Liver (tissue), 3 donors: ENCODE measurements around the gene SLC38A5.

Source experiments
- CTCF ChIP-seq: fragments of 150-350 bp; IDR thresholded peaks from 2 replicates; pipeline ENCODE4 v1.5.1; 2017; ENCODE audit warnings: improper control_type of control experiment, low read depth, low read length; ENCODE audit not compliant: missing input control
- GABPA ChIP-seq, 2 donors: IDR thresholded peaks in 1 of 2; conservative IDR thresholded peaks in 1 of 2; 2 replicates each; pipeline ENCODE4 v1.6.1; 2016; ENCODE audit warnings: antibody characterized with exemption in 2 of 2, mild to moderate bottlenecking in 1 of 2, moderate library complexity in 1 of 2
- JUND ChIP-seq, 2 donors: IDR thresholded peaks; 2 replicates each; pipeline ENCODE4 v1.6.1; 2016; ENCODE audit warnings: antibody characterized with exemption in 2 of 2
- NR2F2 ChIP-seq: IDR thresholded peaks from 2 replicates; pipeline ENCODE4 v1.6.1; 2016; ENCODE audit warnings: antibody characterized with exemption
- RAD21 ChIP-seq, 2 donors: IDR thresholded peaks; 2 replicates each; pipeline ENCODE4 v1.6.1; 2016; ENCODE audit warnings: antibody characterized with exemption in 2 of 2, mild to moderate bottlenecking in 2 of 2
- RXRA ChIP-seq, 2 donors: IDR thresholded peaks; 2 replicates each; pipeline ENCODE4 v1.6.1; 2017 to 2018; ENCODE audit warnings: antibody characterized with exemption in 2 of 2, mild to moderate bottlenecking in 1 of 2
- TAF1 ChIP-seq: conservative IDR thresholded peaks from 2 replicates; pipeline ENCODE4 v1.6.1; 2016; ENCODE audit warnings: antibody characterized with exemption, mild to moderate bottlenecking
- YY1 ChIP-seq: IDR thresholded peaks from 2 replicates; pipeline ENCODE4 v1.6.1; 2016; ENCODE audit warnings: antibody characterized with exemption, mild to moderate bottlenecking
- TF ChIP-seq, protein P1 (sequence below): IDR thresholded peaks from 2 replicates; pipeline ENCODE4 v1.6.1; 2016; ENCODE audit warnings: antibody characterized with exemption, mild to moderate bottlenecking
- TF ChIP-seq, protein P2 (sequence below): IDR thresholded peaks from 2 replicates; pipeline ENCODE4 v1.6.1; 2016; ENCODE audit warnings: antibody characterized with exemption
- TF ChIP-seq, protein P3 (sequence below): IDR thresholded peaks from 2 replicates; pipeline ENCODE4 v1.6.1; 2016; ENCODE audit warnings: antibody characterized with exemption
- donor health status: healthy.
- donor health status: healthy.

DNA sequence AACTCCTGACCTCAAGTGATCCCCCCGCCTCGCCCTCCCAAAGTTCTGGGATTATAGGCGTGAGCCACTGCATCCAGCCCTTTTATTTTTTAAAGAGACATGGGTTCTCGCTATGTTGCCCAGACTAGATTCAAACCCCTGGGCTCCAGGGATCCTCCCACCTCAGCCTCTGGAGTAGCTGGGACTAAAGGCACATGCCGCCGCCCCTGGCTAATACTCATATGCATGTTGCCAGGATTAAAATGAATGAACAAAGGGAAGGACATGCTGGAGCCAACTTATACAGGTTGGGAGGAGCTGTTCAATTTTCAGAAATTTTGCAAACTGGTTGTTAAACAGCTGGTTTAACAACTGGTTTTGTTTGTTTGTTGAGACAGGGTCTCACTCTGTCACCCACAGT is 4.5 kb upstream of the SLC38A5 start:
- TF ChIP-seq CTCF (no peak), GABPA (IDR thresholded peaks at IDR 0.05 in 1 of 2, conservative IDR thresholded peaks at IDR 0.05 in 1 of 2) (no peak), RAD21 (IDR thresholded peaks at IDR 0.05) (no peak), RXRA (IDR thresholded peaks at IDR 0.05) (no peak), TAF1 (no peak), YY1 (no peak), NR2F2 (no peak), JUND (IDR thresholded peaks at IDR 0.05) (no peak)
- TF ChIP-seq, protein P1, sequence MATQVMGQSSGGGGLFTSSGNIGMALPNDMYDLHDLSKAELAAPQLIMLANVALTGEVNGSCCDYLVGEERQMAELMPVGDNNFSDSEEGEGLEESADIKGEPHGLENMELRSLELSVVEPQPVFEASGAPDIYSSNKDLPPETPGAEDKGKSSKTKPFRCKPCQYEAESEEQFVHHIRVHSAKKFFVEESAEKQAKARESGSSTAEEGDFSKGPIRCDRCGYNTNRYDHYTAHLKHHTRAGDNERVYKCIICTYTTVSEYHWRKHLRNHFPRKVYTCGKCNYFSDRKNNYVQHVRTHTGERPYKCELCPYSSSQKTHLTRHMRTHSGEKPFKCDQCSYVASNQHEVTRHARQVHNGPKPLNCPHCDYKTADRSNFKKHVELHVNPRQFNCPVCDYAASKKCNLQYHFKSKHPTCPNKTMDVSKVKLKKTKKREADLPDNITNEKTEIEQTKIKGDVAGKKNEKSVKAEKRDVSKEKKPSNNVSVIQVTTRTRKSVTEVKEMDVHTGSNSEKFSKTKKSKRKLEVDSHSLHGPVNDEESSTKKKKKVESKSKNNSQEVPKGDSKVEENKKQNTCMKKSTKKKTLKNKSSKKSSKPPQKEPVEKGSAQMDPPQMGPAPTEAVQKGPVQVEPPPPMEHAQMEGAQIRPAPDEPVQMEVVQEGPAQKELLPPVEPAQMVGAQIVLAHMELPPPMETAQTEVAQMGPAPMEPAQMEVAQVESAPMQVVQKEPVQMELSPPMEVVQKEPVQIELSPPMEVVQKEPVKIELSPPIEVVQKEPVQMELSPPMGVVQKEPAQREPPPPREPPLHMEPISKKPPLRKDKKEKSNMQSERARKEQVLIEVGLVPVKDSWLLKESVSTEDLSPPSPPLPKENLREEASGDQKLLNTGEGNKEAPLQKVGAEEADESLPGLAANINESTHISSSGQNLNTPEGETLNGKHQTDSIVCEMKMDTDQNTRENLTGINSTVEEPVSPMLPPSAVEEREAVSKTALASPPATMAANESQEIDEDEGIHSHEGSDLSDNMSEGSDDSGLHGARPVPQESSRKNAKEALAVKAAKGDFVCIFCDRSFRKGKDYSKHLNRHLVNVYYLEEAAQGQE = no peak
- TF ChIP-seq, protein P2, sequence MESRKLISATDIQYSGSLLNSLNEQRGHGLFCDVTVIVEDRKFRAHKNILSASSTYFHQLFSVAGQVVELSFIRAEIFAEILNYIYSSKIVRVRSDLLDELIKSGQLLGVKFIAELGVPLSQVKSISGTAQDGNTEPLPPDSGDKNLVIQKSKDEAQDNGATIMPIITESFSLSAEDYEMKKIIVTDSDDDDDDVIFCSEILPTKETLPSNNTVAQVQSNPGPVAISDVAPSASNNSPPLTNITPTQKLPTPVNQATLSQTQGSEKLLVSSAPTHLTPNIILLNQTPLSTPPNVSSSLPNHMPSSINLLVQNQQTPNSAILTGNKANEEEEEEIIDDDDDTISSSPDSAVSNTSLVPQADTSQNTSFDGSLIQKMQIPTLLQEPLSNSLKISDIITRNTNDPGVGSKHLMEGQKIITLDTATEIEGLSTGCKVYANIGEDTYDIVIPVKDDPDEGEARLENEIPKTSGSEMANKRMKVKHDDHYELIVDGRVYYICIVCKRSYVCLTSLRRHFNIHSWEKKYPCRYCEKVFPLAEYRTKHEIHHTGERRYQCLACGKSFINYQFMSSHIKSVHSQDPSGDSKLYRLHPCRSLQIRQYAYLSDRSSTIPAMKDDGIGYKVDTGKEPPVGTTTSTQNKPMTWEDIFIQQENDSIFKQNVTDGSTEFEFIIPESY = no peak
- TF ChIP-seq, protein P3, sequence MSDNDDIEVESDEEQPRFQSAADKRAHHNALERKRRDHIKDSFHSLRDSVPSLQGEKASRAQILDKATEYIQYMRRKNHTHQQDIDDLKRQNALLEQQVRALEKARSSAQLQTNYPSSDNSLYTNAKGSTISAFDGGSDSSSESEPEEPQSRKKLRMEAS = no peak
